ENCODE measurements around the gene SPSB3.

The SPSB3 gene

DNA sequence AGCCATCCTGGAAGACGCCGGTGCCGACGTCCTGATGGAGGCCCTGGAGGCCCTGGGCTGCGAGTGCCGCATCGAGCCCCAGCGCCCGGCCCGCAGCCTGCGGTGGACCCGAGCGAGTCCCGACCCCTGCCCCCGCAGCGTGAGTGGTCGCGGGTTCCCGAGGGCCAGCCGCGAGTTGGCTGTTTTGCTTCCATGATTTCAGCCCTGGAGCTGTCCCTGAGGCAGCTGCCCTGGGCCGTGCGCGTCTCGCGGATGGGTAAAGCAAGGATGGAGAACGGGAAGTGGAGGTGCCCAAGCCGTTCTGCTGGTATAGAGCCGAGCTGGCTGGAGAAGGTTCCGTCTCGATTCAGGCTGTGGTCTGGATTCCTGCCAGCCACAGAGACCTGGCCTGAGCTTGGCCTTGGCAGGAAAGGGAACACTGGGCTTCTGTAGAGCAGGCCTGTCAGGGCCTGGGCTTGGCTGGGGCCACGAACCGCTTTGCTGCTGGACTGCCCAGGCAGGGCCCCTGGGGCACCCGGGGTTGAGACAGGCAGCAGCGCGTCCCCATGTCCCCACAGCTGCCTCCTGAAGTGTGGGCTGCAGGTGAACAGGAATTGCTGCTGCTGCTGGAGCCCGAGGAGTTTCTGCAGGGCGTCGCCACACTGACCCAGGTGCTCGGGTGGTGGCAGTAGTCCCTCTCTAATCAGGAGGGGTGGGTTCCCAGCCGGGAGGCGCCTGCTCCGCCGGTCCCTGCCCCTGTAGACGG, 8.5 kb downstream of the SPSB3 start:
- Histone ChIP-seq H3K4me3 (ENCODE audit: low read depth, low read length) (peak overlapping the region; percentile 77), H3K36me3 (peaks cover 66% of the 10 kb centered on the region), H3K27me3 (ENCODE audit: insufficient read depth, low read depth, severe bottlenecking) (no peaks in the 10 kb centered on the region), H3K9me3 (ENCODE audit: severe bottlenecking) (no peaks in the 10 kb centered on the region), H3K27ac (peak overlapping the region; percentile 87)
- TF ChIP-seq, protein P1, sequence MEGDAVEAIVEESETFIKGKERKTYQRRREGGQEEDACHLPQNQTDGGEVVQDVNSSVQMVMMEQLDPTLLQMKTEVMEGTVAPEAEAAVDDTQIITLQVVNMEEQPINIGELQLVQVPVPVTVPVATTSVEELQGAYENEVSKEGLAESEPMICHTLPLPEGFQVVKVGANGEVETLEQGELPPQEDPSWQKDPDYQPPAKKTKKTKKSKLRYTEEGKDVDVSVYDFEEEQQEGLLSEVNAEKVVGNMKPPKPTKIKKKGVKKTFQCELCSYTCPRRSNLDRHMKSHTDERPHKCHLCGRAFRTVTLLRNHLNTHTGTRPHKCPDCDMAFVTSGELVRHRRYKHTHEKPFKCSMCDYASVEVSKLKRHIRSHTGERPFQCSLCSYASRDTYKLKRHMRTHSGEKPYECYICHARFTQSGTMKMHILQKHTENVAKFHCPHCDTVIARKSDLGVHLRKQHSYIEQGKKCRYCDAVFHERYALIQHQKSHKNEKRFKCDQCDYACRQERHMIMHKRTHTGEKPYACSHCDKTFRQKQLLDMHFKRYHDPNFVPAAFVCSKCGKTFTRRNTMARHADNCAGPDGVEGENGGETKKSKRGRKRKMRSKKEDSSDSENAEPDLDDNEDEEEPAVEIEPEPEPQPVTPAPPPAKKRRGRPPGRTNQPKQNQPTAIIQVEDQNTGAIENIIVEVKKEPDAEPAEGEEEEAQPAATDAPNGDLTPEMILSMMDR (IDR thresholded peaks at IDR 0.05; ENCODE audit: low read depth, low read length), result no peak
- no peak for DNase-seq

DNA sequence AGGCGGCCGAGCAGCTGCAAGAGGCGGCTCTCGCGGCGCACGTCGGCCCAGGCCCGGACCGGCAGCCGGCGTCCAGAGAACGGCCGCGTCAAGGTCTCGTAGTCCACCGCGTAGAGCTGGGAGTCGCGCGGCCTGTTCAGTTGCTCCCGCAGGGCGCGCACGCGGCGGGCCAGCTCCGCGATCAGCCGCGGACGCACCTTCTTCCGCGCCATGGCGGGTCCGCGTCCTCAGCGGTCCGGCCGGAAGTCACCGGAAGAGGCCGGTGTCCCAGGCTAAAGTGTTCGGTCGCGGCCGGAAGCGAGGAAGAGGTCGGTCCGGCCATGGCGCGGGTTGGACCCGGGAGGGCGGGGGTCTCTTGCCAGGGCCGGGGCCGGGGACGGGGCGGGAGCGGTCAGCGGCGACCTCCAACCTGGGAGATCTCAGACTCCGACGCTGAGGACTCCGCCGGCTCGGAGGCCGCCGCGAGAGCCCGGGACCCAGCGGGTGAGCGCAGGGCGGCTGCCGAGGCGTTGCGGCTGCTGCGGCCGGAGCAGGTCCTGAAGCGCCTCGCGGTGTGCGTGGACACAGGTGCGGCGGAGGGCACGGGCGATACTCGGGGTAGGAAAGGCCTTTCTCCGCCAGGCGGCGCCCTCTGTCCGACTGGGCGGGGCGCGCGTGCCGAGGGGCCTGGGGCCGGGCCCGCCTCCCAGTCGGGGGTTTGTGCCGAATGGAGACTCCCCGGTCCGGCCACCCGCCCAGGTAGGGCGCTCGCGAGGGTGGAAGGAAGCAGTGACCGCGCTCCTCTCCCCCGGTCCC, 9.3 kb downstream of the SPSB3 start, which contains the start of gene MRPS34:
MRPS34 (minus strand) TSS at position 227 of the 795 bp plus-strand sequence; CDS start at position 212, 15 bp downstream.
- Histone ChIP-seq H3K4me3 (ENCODE audit: low read depth, low read length) (peak within 1 kb of the TSS; percentile 77), H3K9me3 (ENCODE audit: severe bottlenecking) (no peaks in the 10 kb centered on the region), H3K27me3 (ENCODE audit: insufficient read depth, low read depth, severe bottlenecking) (no peaks in the 10 kb centered on the region), H3K27ac (peak within 1 kb of the TSS; percentile 87), H3K36me3 (peaks cover 67% of the 10 kb centered on the region)
- TF ChIP-seq, protein P1 (IDR thresholded peaks at IDR 0.05; ENCODE audit: low read depth, low read length), result peak; percentile 88
- DNase-seq, result peak; percentile 88

DNA sequence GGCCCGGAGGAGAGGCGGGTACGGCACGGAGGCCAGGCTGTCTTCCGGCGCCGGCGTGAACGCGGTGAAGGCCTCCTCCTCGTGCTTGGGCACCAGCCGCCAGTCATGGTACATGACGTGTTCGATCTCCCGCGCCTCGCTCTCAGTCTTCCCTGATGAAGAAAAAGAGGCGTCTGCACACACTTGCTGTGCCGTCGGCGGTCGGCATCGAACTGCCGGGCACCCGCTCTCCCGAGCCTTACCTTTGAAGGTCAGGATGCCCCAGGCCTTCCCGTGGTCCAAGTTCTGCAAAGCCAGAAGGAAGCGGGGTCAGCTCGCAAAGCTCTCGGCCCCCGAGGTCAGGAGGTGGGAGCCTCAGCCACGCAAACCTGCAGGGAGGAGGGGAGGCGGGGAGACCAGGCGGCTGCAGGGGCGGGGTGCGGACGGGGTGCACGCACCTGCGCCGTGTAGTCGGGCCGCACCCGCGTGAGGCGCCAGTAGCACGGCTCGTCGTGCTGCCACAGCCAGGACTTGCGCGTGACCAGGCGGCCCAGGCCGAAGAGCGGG, 9.9 kb downstream of the SPSB3 start, which contains the start of gene EME2:
EME2 (plus strand) TSS at position 449 of the 546 bp plus-strand sequence. CDS start 418 bp downstream, outside the sequence.
- Histone ChIP-seq H3K4me3 (ENCODE audit: low read depth, low read length) (peak within 1 kb of the TSS; percentile 77), H3K27ac (peak within 1 kb of the TSS; percentile 87), H3K27me3 (ENCODE audit: insufficient read depth, low read depth, severe bottlenecking) (no peaks in the 10 kb centered on the region), H3K36me3 (peaks cover 67% of the 10 kb centered on the region), H3K9me3 (ENCODE audit: severe bottlenecking) (no peaks in the 10 kb centered on the region)
- no peak for DNase-seq
- TF ChIP-seq, protein P1 (IDR thresholded peaks at IDR 0.05; ENCODE audit: low read depth, low read length), result no peak

DNA sequence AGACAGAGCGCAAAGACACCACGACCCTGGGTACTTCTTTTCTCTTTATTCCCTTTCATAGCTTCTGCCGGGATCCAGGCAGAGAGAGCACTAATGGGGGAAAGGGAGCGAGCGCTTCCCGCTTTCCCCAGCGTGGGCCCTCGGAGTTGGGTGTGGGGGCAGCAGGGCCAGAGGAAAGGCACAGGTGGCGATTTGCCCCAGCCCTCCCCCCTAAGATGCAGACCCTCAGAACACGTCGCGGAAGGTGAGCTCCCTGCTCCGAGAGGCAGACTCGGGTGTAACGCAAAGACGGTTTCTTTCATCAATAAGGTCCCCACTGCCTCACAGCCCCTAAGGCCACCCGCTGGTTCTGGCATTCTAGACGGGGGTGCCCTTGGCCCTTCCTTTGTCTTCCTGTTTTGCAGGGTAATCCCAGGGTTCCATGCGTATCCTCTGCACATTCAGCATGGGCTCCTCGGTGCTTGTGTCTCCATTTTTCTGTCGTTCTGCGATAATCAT, 10.5 kb downstream of the SPSB3 start:
- TF ChIP-seq, protein P1 (IDR thresholded peaks at IDR 0.05; ENCODE audit: low read depth, low read length), result no peak
- Histone ChIP-seq H3K27me3 (ENCODE audit: insufficient read depth, low read depth, severe bottlenecking) (no peaks in the 10 kb centered on the region), H3K4me3 (ENCODE audit: low read depth, low read length) (peak overlapping the region; percentile 77), H3K9me3 (ENCODE audit: severe bottlenecking) (no peaks in the 10 kb centered on the region), H3K27ac (peak overlapping the region; percentile 87), H3K36me3 (peaks cover 67% of the 10 kb centered on the region)
- no peak for DNase-seq

DNA sequence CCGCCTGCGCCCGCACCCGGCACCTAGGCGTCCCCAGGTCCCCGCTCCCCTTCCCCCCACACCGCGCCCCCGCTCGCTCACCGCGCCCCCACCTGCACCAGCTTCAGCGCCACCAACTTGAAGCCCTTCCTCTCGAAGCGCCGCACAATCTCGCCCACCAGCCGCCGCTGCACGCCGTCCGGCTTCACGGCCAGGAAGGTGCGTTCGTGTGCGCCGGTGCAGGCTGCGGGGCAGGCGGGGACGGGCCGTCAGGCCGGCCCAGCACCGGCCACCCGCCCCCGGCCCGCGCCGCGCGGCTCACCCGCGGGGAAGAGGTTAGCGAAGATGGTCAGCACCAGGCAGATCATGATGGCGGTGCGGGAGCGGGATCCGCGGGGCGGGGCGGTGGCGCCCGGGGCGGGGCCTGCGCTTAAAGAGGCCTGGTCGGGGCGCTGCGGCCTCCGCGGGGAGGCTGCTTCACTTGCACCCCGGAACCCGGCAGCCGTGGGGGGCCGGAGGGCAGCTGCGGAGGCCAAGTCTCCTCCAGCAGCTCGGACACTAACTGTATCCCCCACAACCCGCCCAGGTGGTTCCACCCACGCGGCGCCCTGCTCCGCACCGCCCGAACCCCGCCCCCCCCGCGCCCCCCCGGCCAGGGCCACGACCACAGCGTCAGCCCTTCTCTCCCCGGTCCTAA, 11.0 kb downstream of the SPSB3 start, which contains the start of gene NME3:
NME3 (minus strand) TSS at position 356 of the 676 bp plus-strand sequence; CDS start at position 347, 9 bp downstream.
- Histone ChIP-seq H3K4me3 (ENCODE audit: low read depth, low read length) (peak within 1 kb of the TSS; percentile 77), H3K9me3 (ENCODE audit: severe bottlenecking) (no peaks in the 10 kb centered on the region), H3K36me3 (peaks cover 66% of the 10 kb centered on the region), H3K27me3 (ENCODE audit: insufficient read depth, low read depth, severe bottlenecking) (no peaks in the 10 kb centered on the region), H3K27ac (peak within 1 kb of the TSS; percentile 87)
- TF ChIP-seq, protein P1 (IDR thresholded peaks at IDR 0.05; ENCODE audit: low read depth, low read length), result no peak
- peak; percentile 77 for DNase-seq
